Esophagus squamous epithelium (tissue), 5 donors: ENCODE data around the gene ISG15. TPM values are rescaled to one million over a fixed set of nuclear protein-coding genes. Genes with fewer than 3 reads are reported as not detected.

ENCODE experiments used
- DNase-seq: peaks from one replicate; lab custom pipeline; 2025; lab: John Stamatoyannopoulos, UW
- H3K27ac ChIP-seq, 4 donors: fragments of 200-600 bp; sonication (generic); one replicate each; pipeline ENCODE4 v1.5.1; 2016 to 2019; ENCODE audit warnings: mild to moderate bottlenecking in 1 of 4
- H3K27me3 ChIP-seq, 4 donors: fragments of 200-600 bp; sonication (generic); 1 replicate in 3 of 4; 2 replicates in 1 of 4; pipeline versions ENCODE4 v1.5.1 to v1.6.0; 2017 to 2021; ENCODE audit warnings: antibody characterized with exemption in 1 of 4
- H3K36me3 ChIP-seq, 3 donors: fragments of 200-600 bp; sonication (generic); one replicate each; pipeline ENCODE4 v1.5.1; 2016 to 2019
- H3K4me1 ChIP-seq, 3 donors: fragments of 200-600 bp; sonication (generic); one replicate each; pipeline ENCODE4 v1.5.1; 2017 to 2019
- H3K4me3 ChIP-seq, 4 donors: fragments of 200-600 bp; sonication (generic); 1 replicate in 3 of 4; 2 replicates in 1 of 4; pipeline ENCODE4 v1.5.1; 2016 to 2019; ENCODE audit warnings: mild to moderate bottlenecking in 2 of 4, moderate library complexity in 1 of 4
- H3K9me3 ChIP-seq, 3 donors: fragments of 200-600 bp; sonication (generic); one replicate each; pipeline ENCODE4 v1.5.1; 2016 to 2019
- POLR2A ChIP-seq, 4 donors: fragments of 450-650 bp; IDR thresholded peaks; one replicate each; pipeline ENCODE4 v1.6.1; 2017; ENCODE audit warnings: antibody characterized with exemption in 4 of 4, mild to moderate bottlenecking in 4 of 4, moderate library complexity in 3 of 4
- WGBS, 2 donors: methylation state at CpG; one replicate each; pipeline ENCODE4 v1.1.5; 2018; 5-methylcytosine and 5-hydroxymethylcytosine counted together
- intact Hi-C: fragments of 100-400 bp; cut with DNase I; formaldehyde crosslinking; loops from one replicate; pipeline ENCODE4 v1.15.0; 2022
- small RNA-seq, 4 donors: library from RNA; depleted of rRNA; stranded (forward); fragments of <200 nt; gene quantifications; one replicate each; pipeline ENCODE3, GENCODE V24; 2016
- total RNA-seq, 4 donors: library from RNA; depleted of rRNA; stranded (reverse); fragments of >200 nt; gene quantifications; one replicate each; pipeline ENCODE4 v1.1.0, GENCODE V29; 2016
- TF ChIP-seq, protein P1 (sequence below), 6 experiments: fragments of 450-650 bp in 4 of 6; fragments of 200-600 bp in 2 of 6; sonication (generic) in 2 of 6; IDR thresholded peaks; one replicate each; pipeline ENCODE4 v1.5.1; 2016 to 2019; ENCODE audit warnings: antibody characterized with exemption in 6 of 6, mild to moderate bottlenecking in 4 of 6, moderate library complexity in 4 of 6
- donor health status: DM: yes; HTN: yes; CAD: no.

The ISG15 gene
- total RNA-seq, 4 donors from 2014 or later = 7.2 to 44.3 (median 10.3) TPM

DNA sequence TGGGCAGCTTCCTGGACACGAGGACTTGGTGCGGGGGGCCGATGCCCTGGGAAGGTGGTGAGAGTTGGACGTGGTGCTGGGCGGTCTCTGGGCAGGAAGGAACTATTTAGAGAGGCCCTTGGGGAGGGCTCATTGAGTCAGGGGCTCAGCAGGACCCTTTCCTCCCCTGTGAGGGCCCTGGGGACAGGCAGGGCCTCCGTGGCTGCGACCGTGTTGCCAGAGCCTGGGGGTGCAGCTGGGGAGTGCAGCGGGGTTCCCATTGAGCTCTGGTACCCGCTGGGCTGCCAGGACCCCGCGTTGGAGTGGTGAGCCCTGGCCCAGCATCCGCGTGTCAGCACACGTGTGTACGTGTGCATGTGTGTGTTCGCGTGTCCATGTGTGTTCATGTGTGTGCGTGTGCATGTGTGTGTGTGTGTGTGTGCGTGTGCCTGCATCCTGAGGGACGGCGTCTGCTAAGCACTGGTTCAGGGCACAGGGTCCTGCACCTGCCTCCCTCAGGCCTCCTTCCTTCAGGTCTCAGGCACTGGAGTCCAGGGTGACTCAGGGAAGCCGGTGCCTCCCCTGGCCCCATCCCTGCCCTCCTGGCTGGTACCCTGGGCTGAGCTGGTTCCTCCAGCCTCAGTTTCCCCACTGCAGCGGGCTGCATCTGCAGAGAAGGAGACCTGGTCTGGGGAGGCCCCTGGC is 50.1 kb downstream of the ISG15 start:
- intact Hi-C loops = loop anchor here (5.0 kb wide), 1 partner anchor 81 kb away; the partner anchor contains the start of gene PERM1
- Histone ChIP-seq H3K4me3 (peak overlapping the region in 1 of 4 donors; percentile 7), H3K4me1 (peaks cover 36 to 68% (median 43%) of the 10 kb centered on the region in 3 donors), H3K36me3 (no peaks in the 10 kb centered on the region), H3K9me3 (no peaks in the 10 kb centered on the region), H3K27ac (no peak overlapping the region), H3K27me3 (peaks cover 9 to 90% (median 29%) of the 10 kb centered on the region in 4 donors)
- 63% methylated on average over 17 of the region's 24 CpGs; no CpG with 5 or more reads in 1 of the 2 donors for WGBS, 2 donors
- TF ChIP-seq POLR2A (IDR thresholded peaks at IDR 0.05) = no peak
- TF ChIP-seq, protein P1, sequence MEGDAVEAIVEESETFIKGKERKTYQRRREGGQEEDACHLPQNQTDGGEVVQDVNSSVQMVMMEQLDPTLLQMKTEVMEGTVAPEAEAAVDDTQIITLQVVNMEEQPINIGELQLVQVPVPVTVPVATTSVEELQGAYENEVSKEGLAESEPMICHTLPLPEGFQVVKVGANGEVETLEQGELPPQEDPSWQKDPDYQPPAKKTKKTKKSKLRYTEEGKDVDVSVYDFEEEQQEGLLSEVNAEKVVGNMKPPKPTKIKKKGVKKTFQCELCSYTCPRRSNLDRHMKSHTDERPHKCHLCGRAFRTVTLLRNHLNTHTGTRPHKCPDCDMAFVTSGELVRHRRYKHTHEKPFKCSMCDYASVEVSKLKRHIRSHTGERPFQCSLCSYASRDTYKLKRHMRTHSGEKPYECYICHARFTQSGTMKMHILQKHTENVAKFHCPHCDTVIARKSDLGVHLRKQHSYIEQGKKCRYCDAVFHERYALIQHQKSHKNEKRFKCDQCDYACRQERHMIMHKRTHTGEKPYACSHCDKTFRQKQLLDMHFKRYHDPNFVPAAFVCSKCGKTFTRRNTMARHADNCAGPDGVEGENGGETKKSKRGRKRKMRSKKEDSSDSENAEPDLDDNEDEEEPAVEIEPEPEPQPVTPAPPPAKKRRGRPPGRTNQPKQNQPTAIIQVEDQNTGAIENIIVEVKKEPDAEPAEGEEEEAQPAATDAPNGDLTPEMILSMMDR (IDR thresholded peaks at IDR 0.05) = no peak
- no peak for DNase-seq

Small RNA genes within 50 kb of the gene (small RNA-seq; reads per million reads assigned to genes)
- 0 reads per million in 4 donors for gene AL645608.3

Other genes starting within 250 kb of the ISG15 start
- under 1 TPM in 3 of 4 donors, not detected in 1; 0.48 to 0.95 (median 0.57) TPM for gene SAMD11, start 89.6 kb upstream of the ISG15 start, total RNA-seq
- 10 to 100 TPM; 57.9 to 80.2 (median 60.4) TPM for gene NOC2L, start 54.2 kb upstream of the ISG15 start, total RNA-seq
- gene KLHL17, start 52.9 kb upstream of the ISG15 start, total RNA-seq = 10 to 100 TPM in 3 of 4 donors, 1 to 10 TPM in 1; 8.7 to 13.8 (median 10.3) TPM
- 10 to 100 TPM; 16.8 to 39.6 (median 23.4) TPM for gene PLEKHN1, start 47.0 kb upstream of the ISG15 start, total RNA-seq
- not detected for gene PERM1, start 31.4 kb upstream of the ISG15 start, total RNA-seq
- gene HES4, start 13.4 kb upstream of the ISG15 start, total RNA-seq = 10 to 100 TPM; 15.1 to 16.2 (median 15.3) TPM
- 10 to 100 TPM; 20.0 to 35.8 (median 32.0) TPM for gene AGRN, start 6.6 kb downstream of the ISG15 start, total RNA-seq
- 10 to 100 TPM; 11.8 to 25.3 (median 12.3) TPM for gene RNF223, start 60.8 kb downstream of the ISG15 start, total RNA-seq
- 10 to 100 TPM in 3 of 4 donors, 1 to 10 TPM in 1; 6.9 to 19.6 (median 14.7) TPM for gene C1orf159, start 102.6 kb downstream of the ISG15 start, total RNA-seq
- under 1 TPM in 2 of 4 donors, not detected in 2; 0.19 to 0.44 TPM for gene TTLL10, start 160.4 kb downstream of the ISG15 start, total RNA-seq
- gene TNFRSF18, start 193.1 kb downstream of the ISG15 start, total RNA-seq = 10 to 100 TPM in 1 of 4 donors, 1 to 10 TPM in 3; 2.0 to 21.0 (median 2.8) TPM
- 1 to 10 TPM in 1 of 4 donors, under 1 TPM in 2, not detected in 1; 0.40 to 1.3 (median 0.57) TPM for gene TNFRSF4, start 200.7 kb downstream of the ISG15 start, total RNA-seq
- gene SDF4, start 218.5 kb downstream of the ISG15 start, total RNA-seq = 10 to 100 TPM; 65.0 to 75.4 (median 67.6) TPM
- gene B3GALT6, start 218.7 kb downstream of the ISG15 start, total RNA-seq = 10 to 100 TPM; 13.5 to 17.5 (median 15.6) TPM
- 1 to 10 TPM in 2 of 4 donors, under 1 TPM in 1, not detected in 1; 0.79 to 3.0 (median 1.7) TPM for gene C1QTNF12, start 233.2 kb downstream of the ISG15 start, total RNA-seq